Measurements from ENCODE around the gene CAMK1. TPM values are rescaled to one million over a fixed set of nuclear protein-coding genes. Genes with fewer than 3 reads are reported as not detected.

CAMK1 gene
- total RNA-seq, 1 experiment from 2014 or later: 11.8 TPM

DNA sequence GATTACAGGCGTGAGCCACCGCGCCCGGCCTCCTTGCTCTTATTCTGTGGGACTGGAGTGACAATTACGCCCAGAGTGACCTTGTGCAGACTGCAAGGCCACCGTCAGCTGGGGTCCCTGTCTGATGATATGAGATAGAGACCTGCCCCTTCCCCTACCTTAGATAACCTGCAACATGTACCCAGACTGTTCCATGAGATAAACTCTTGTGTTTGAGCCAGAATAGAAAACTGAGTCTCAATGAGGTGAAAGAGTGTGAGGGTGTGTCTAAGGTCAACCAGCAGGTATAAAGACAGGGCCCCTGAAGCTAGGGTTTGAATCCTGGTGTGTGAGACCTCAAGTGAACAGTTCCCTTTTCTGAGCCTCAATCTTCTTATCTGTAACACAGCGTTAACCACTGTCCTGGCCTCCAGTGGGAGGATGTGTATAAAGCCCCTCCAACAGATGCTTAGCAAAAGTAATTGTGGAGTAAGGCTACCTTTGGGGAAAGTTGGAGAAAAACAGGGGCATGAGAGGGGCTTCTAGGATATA lies 16.5 kb upstream of the CAMK1 start:
- Histone ChIP-seq H3K4me1 (replicated peaks) (peaks cover 3% of the 10 kb centered on the region; the same call in 1 of the 2 replicates), H3K4me3 (no peak overlapping the region), H3K36me3 (peaks cover 76% of the 10 kb centered on the region), H3K27me3 (replicated peaks) (no peaks in the 10 kb centered on the region), H3K9me3 (replicated peaks) (no peaks in the 10 kb centered on the region), H3K27ac (no peak overlapping the region)
- DNase-seq (ENCODE audit: low read depth in 1 of 2, low spot score in 2 of 2): no peak

DNA sequence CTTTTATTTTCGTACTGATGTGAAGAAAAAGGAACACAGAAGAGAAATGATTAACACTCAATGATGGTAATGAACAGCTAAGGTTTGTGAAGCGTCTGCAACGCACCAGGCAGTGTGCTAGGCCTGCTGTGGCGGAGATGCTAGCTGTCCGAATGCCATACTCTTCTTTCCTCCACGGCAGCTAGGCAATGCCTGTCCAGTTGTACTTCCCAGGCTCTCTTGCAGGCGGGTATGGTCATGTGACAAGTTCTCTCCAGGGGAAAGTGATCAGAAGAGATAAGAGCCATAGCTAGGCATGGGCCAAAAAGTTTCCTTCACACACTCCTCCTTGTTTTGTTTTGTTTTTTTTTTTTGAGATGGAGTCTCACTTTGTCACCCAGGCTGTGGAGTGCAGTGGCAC lies 15.9 kb upstream of the CAMK1 start:
- DNase-seq (ENCODE audit: low read depth in 1 of 2, low spot score in 2 of 2): no peak
- Histone ChIP-seq H3K27me3 (replicated peaks) (no peaks in the 10 kb centered on the region), H3K36me3 (peaks cover 72% of the 10 kb centered on the region), H3K4me1 (replicated peaks) (peaks cover 1% of the 10 kb centered on the region), H3K4me3 (no peak overlapping the region), H3K9me3 (replicated peaks) (no peaks in the 10 kb centered on the region), H3K27ac (no peak overlapping the region)

DNA sequence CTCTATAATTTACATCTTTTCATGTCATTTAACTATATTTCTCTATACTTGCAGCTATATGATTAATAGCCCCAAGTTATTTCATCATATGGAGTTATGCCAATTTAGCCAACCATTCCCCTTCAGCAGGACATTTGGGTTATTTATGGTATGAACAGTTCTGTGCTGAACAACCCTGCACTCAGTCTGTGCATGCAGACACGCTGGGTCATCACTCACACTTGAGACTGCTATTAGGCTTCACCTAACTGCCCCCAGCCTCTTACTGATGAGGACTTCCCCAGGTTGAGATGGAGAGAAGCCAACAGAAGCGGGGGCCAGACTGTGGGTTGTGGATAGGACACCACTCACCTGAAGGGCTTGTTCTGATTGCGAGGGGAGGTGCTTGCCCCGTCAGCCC lies 15.2 kb upstream of the CAMK1 start:
- H3K27me3 ChIP-seq (replicated peaks): no peaks in the 10 kb centered on the region
- peaks cover 7% of the 10 kb centered on the region for H3K4me1 ChIP-seq (replicated peaks)
- DNase-seq (ENCODE audit: low read depth in 1 of 2, low spot score in 2 of 2): no peak
- no peak overlapping the region for H3K27ac ChIP-seq
- no peak overlapping the region for H3K4me3 ChIP-seq
- H3K9me3 ChIP-seq (replicated peaks): no peaks in the 10 kb centered on the region
- H3K36me3 ChIP-seq: peaks cover 71% of the 10 kb centered on the region

DNA sequence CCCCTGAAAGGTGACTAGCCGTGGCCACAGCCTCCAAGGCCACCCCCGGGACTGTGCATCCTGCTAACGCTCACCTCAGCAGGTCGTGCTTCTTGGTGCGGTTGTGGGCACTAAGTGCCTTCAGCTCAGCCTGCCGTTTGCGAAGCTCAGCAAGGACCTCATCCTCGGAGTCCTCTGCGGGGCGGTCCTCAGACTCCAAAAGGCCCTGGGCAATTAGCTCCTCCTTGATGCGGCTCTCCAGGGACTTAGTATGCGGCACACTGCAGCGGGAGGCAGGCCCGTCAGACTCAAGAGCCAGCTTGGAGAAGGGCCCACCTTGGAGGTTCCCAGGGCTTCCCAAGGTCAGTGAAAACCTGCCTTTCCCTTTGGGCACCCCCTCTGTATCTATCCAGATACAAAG lies 14.2 kb upstream of the CAMK1 start:
- Histone ChIP-seq H3K9me3 (replicated peaks) (no peaks in the 10 kb centered on the region), H3K27me3 (replicated peaks) (no peaks in the 10 kb centered on the region), H3K27ac (no peak overlapping the region), H3K4me3 (no peak overlapping the region), H3K4me1 (replicated peaks) (peaks cover 15% of the 10 kb centered on the region), H3K36me3 (peaks cover 69% of the 10 kb centered on the region)
- no peak for DNase-seq (ENCODE audit: low read depth in 1 of 2, low spot score in 2 of 2)

DNA sequence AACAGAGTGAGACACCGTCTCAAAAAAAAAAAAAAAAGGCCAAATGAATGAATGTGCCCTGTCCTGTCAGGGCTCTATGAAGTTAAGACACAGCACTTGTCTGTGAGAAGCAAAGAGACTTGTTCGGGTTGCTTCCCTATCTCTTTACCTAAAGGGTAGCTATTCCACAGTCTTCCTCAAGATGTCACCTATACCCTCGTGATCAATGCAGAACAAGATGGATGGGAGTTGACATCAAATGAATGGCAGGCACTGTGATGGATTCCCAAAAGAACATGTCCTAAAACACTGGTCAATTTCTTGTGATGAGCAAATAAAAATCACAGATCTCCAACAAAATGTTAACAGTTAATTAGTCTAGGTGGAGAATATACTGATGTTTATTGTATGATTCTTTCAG lies 13.0 kb upstream of the CAMK1 start:
- H3K4me3 ChIP-seq: no peak overlapping the region
- peaks cover 16% of the 10 kb centered on the region for H3K4me1 ChIP-seq (replicated peaks)
- H3K27ac ChIP-seq: no peak overlapping the region
- no peaks in the 10 kb centered on the region for H3K9me3 ChIP-seq (replicated peaks)
- peaks cover 67% of the 10 kb centered on the region for H3K36me3 ChIP-seq
- no peak for DNase-seq (ENCODE audit: low read depth in 1 of 2, low spot score in 2 of 2)
- H3K27me3 ChIP-seq (replicated peaks): no peaks in the 10 kb centered on the region

DNA sequence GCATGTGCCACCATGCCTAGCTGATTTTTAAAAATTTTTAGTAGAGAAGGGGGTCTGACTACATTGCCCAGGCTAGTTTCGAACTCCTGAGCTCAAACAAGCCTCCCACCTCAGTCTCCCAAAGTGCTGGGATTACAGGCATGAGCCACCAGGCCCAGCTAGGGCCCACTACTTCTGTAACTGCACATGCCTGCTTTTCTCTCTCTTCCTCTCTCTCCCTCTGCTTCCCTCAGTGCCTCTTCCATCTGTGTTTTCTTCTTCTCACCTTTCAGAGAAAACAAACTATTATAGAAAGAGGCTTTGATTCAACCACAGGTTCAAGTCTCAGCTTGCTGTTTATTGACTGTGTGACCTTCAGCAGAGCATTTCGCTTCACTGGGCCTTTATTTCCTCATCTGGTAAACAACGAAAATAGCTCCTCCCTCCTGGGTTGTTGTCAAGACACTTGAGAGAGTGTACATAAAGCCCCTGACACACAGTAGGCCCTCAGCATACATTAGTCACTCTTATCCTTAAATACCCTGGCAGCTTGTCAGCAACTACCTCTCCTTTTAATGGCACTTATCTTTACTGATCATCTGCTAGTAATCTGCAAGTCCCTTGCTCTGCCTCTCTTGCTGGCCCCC lies 12.3 kb upstream of the CAMK1 start:
- H3K36me3 ChIP-seq: peaks cover 60% of the 10 kb centered on the region
- no peak overlapping the region for H3K27ac ChIP-seq
- H3K4me1 ChIP-seq (replicated peaks): peaks cover 16% of the 10 kb centered on the region
- no peak overlapping the region for H3K4me3 ChIP-seq
- H3K27me3 ChIP-seq (replicated peaks): no peaks in the 10 kb centered on the region
- DNase-seq (ENCODE audit: low read depth in 1 of 2, low spot score in 2 of 2): no peak
- no peaks in the 10 kb centered on the region for H3K9me3 ChIP-seq (replicated peaks)

DNA sequence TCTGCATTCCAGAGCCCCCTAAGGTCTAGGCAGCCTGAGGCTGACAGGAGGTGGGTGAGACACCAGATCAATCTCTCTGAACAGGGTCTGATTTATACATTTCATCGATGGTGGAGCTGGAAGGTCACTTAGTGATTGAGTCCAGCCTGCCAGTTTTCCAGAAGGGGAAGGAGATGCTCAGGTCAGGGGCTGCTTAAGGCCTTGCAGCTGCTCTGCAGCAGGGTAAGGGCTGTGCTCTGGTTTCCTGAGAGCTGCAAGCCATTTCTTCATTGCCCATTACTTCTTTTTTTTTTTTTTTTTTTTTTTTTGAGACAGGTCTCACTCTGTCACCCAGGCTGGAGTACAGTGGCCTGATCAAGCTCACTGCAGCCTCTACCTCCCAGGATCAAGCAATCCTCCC lies 11.8 kb upstream of the CAMK1 start:
- no peak overlapping the region for H3K4me3 ChIP-seq
- no peaks in the 10 kb centered on the region for H3K27me3 ChIP-seq (replicated peaks)
- DNase-seq (ENCODE audit: low read depth in 1 of 2, low spot score in 2 of 2): no peak
- no peak overlapping the region for H3K27ac ChIP-seq
- no peaks in the 10 kb centered on the region for H3K9me3 ChIP-seq (replicated peaks)
- peaks cover 55% of the 10 kb centered on the region for H3K36me3 ChIP-seq
- peaks cover 16% of the 10 kb centered on the region for H3K4me1 ChIP-seq (replicated peaks)

DNA sequence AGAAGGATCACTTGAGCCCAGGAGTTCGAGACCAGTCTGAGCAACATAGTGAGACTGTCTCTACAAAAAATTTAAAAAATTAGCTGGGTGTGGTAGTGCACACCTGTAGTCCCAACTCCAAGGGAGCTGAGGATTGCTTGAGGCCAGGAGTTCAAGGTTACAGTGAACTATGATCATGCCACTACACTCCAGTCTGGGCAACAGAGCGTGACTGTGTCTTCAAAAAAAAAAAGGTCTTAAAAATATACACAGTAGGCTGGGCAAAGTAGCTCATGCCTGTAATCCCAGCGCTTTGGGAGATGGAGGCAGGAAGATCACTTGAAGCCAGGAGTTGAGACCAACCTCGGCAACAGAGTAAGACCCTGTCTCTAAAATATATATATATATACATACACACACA lies 11.2 kb upstream of the CAMK1 start:
- Histone ChIP-seq H3K27ac (no peak overlapping the region), H3K4me3 (no peak overlapping the region), H3K27me3 (replicated peaks) (no peaks in the 10 kb centered on the region), H3K36me3 (peaks cover 48% of the 10 kb centered on the region), H3K9me3 (replicated peaks) (no peaks in the 10 kb centered on the region), H3K4me1 (replicated peaks) (peaks cover 16% of the 10 kb centered on the region)
- DNase-seq (ENCODE audit: low read depth in 1 of 2, low spot score in 2 of 2): no peak

DNA sequence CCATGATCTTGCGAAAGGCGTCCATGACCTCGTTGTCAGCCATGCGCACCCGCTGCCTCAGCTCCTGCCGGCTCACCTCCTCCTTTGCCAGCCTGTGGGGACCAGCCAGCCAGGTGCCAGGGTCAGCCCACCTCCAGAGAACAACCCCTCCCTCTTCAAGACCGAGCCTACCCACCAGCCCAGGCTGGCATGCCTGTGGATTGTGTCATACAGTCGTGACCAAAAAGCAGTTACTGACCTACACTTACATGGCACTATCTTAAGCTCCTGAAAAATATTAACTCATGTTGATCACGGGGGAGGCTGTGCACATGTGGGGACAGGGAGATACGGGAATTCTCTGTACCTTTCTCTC lies 10.7 kb upstream of the CAMK1 start:
- H3K27me3 ChIP-seq (replicated peaks): no peaks in the 10 kb centered on the region
- H3K27ac ChIP-seq: no peak overlapping the region
- no peak for DNase-seq (ENCODE audit: low read depth in 1 of 2, low spot score in 2 of 2)
- H3K36me3 ChIP-seq: peaks cover 45% of the 10 kb centered on the region
- no peaks in the 10 kb centered on the region for H3K9me3 ChIP-seq (replicated peaks)
- H3K4me1 ChIP-seq (replicated peaks): peaks cover 16% of the 10 kb centered on the region
- no peak overlapping the region for H3K4me3 ChIP-seq

DNA sequence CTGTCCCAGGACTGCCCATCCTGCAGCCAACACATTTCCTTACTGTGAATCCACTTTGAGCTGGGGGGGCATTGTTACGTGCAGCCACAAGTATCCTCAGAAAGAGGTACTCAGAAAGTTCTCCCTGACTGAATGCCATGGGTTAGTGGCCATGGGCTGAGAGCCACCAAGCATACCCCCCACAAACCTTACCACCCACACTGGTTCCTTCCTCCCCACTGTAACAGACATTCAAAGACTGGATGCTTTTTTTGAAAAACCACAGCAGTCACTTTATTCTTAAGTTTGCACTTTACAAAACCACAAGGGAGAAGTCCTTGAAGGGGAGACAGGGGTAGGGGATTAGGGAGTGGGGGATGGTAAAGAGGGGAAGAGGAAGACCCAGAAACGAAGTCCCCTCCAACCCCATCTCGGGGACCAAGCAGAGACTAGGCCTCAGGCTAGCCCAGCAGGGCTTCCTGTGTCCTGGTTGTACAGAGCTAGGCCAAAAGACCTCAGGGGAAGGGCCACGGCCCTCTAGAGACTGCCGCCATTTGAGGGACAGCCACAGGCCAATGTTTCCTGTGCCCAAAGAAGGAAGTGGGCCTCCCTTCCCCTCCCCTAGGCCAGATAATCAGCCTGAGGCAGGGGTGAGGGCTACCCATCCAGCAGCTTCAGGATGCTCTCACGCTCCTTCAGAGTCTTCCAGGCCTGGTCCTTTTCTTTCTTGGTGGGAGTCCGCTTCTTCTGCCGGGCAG lies 10.1 kb upstream of the CAMK1 start:
- Histone ChIP-seq H3K36me3 (peaks cover 39% of the 10 kb centered on the region), H3K27me3 (replicated peaks) (no peaks in the 10 kb centered on the region), H3K27ac (no peak overlapping the region), H3K9me3 (replicated peaks) (no peaks in the 10 kb centered on the region), H3K4me1 (replicated peaks) (peaks cover 16% of the 10 kb centered on the region), H3K4me3 (no peak overlapping the region)
- DNase-seq (ENCODE audit: low read depth in 1 of 2, low spot score in 2 of 2): peak in 1 of 2 experiments; percentile 28

DNA sequence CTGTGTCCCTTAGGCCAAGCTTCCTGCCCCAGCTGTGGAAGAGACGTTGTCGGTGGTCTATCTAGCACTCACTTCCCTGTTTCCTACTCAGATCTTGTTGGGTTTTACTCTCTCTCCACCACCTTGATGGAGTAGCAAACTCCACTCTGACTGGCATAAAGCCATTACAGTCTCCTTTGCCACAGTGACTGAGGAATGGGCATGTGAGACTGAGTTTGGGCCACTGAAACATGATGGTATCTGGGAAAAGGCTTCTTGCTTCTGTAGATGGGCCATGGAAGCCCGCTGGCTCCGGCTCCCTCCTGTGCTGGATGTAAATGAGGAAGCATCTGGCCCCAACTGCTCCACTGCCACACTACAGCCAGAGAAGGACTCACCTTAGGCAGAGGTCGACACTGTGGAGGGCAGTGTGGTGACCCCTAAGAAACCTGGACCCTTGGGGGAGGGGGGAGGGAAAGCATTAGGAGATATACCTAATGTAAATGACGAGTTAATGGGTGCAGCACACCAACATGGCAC lies 9.4 kb upstream of the CAMK1 start:
- no peak overlapping the region for H3K27ac ChIP-seq
- H3K9me3 ChIP-seq (replicated peaks): no peaks in the 10 kb centered on the region
- DNase-seq (ENCODE audit: low read depth in 1 of 2, low spot score in 2 of 2): no peak
- no peaks in the 10 kb centered on the region for H3K27me3 ChIP-seq (replicated peaks)
- peaks cover 37% of the 10 kb centered on the region for H3K36me3 ChIP-seq
- H3K4me1 ChIP-seq (replicated peaks): peaks cover 16% of the 10 kb centered on the region
- no peak overlapping the region for H3K4me3 ChIP-seq

DNA sequence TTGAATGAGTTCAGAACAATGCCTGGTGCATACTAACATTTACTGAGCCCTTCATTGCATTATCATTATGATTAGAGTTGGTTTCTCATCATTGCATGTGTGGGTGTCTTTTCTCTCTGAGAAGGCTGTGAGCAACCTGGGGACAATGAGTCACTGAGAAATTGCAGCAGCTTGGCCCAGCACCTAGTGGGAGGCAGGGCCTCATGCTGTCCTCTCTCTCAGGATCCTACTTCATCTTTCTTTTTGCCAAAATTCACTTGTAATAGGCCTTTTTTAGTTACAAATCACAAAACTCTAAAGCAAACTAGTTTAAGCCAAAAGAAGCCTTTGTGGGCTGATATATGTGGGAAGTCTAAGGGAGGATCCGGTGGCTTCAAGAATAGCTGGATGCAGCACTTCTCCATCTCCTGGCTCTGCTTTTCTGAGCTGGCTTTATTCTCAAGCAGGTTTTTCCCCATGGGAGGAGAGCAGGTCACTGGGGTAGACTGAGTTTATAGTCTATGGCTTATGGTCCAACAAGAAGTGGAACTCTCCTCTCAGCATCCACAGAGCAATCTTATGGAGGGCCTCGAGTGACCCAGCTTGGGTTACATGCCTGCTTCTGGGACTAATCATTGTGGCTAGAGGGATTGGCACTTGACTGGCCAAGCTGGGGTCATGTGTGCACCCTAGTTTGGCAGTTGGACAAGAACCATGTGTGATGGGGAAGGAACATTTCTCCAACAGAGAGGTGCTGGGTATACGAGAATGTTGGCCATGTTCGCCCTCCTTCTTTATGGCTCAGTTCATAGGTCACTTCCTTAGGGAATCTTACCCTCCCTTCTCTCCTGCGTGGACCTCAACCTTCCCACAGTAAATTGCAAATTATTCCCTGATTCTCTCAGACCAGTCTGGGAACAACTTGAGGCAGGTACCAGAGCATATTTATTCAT lies 8.7 kb upstream of the CAMK1 start:
- no peak overlapping the region for H3K4me3 ChIP-seq
- DNase-seq (ENCODE audit: low read depth in 1 of 2, low spot score in 2 of 2): no peak
- peaks cover 16% of the 10 kb centered on the region for H3K4me1 ChIP-seq (replicated peaks)
- no peaks in the 10 kb centered on the region for H3K27me3 ChIP-seq (replicated peaks)
- H3K27ac ChIP-seq: no peak overlapping the region
- H3K36me3 ChIP-seq: peaks cover 32% of the 10 kb centered on the region
- H3K9me3 ChIP-seq (replicated peaks): no peaks in the 10 kb centered on the region

DNA sequence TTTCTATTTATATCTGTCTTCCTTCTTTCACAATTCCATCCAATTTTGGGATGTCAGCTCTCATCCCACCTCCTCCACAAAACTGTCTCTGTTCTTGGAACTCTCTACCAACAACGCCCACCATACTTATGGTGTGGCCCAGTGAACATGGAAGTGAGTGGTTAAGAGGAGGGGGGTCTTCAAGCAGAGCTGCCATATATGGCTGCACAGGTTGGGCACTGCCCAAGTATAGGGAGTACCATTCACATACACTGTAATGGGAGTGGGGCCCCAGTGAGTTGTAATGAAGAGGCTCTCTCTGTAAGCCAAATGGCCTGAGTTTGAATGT lies 7.9 kb upstream of the CAMK1 start:
- H3K4me3 ChIP-seq: no peak overlapping the region
- H3K9me3 ChIP-seq (replicated peaks): no peaks in the 10 kb centered on the region
- H3K4me1 ChIP-seq (replicated peaks): peaks cover 16% of the 10 kb centered on the region
- H3K27ac ChIP-seq: no peak overlapping the region
- DNase-seq (ENCODE audit: low read depth in 1 of 2, low spot score in 2 of 2): no peak
- H3K36me3 ChIP-seq: peaks cover 25% of the 10 kb centered on the region
- H3K27me3 ChIP-seq (replicated peaks): no peaks in the 10 kb centered on the region
